ENCODE data around the gene MGAT4B.

MGAT4B gene

DNA sequence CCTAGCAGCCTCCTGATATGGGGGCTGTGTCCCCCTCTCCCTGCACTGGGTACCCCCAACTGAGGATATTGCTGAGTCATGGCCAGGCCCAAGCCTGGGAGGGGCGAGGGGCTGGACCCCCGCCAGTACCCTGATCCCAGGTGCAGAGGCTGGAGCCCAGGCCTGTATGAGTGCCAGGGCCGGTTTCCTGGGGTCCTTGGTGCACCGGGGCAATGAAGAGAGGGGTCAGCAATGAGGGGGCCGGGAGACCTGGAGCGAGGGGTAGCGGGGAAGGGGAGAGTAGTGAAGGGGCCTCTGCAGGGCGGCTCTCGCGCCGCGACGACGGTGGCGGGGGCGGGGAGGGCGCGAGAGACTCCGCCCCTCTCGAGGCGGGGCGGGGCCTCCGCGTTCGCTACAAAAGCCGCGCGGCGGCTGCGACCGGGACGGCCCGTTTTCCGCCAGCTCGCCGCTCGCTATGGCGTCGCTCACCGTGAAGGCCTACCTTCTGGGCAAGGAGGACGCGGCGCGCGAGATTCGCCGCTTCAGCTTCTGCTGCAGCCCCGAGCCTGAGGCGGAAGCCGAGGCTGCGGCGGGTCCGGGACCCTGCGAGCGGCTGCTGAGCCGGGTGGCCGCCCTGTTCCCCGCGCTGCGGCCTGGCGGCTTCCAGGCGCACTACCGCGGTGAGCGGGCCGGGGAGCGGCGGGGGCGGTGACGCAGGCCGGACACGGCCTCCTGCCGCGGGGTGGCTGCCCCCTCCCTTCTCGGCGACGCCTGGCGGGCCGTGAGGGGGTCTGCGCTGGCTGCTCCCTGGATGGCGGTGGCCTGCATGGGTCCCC, 14.0 kb upstream of the MGAT4B start, which contains the start of gene SQSTM1:
TSS of gene SQSTM1 (plus strand) at position 423 of the 815 bp plus-strand sequence. CDS start at position 455, 32 bp downstream.
- TF ChIP-seq NFIC (IDR thresholded peaks at IDR 0.05) (peak; percentile 54), CREB1 (IDR thresholded peaks at IDR 0.05; ENCODE audit: low read depth) (no peak), TCF12 (IDR thresholded peaks at IDR 0.05; ENCODE audit: low read depth) (peak; percentile 51; the same call in 1 of the 2 replicates), CEBPB (IDR thresholded peaks at IDR 0.05) (no peak), YY1 (IDR thresholded peaks at IDR 0.05; ENCODE audit: low read depth) (peak; percentile 55), RAD21 (IDR thresholded peaks at IDR 0.05; ENCODE audit: low read depth) (no peak), EGR1 (IDR thresholded peaks at IDR 0.05) (peak; percentile 50), EP300 (IDR thresholded peaks at IDR 0.05; ENCODE audit: borderline replicate concordance) (peak; percentile 56; the same call in 1 of the 2 replicates), TAF1 (IDR thresholded peaks at IDR 0.05; ENCODE audit: low read depth) (peak; percentile 84), FOXM1 (IDR thresholded peaks at IDR 0.05; ENCODE audit: borderline replicate concordance, low read depth) (no peak), TEAD4 (IDR thresholded peaks at IDR 0.05) (no peak), ZBTB7A (IDR thresholded peaks at IDR 0.05; ENCODE audit: low read depth) (peak; percentile 96; the same call in 1 of the 2 replicates)
- TF ChIP-seq, protein P1, sequence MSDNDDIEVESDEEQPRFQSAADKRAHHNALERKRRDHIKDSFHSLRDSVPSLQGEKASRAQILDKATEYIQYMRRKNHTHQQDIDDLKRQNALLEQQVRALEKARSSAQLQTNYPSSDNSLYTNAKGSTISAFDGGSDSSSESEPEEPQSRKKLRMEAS (IDR thresholded peaks at IDR 0.05) = no peak; the same call in 1 of the 2 replicates
- TF ChIP-seq, protein P2, sequence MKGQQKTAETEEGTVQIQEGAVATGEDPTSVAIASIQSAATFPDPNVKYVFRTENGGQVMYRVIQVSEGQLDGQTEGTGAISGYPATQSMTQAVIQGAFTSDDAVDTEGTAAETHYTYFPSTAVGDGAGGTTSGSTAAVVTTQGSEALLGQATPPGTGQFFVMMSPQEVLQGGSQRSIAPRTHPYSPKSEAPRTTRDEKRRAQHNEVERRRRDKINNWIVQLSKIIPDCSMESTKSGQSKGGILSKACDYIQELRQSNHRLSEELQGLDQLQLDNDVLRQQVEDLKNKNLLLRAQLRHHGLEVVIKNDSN (IDR thresholded peaks at IDR 0.05) = no peak
- TF ChIP-seq, protein P3, sequence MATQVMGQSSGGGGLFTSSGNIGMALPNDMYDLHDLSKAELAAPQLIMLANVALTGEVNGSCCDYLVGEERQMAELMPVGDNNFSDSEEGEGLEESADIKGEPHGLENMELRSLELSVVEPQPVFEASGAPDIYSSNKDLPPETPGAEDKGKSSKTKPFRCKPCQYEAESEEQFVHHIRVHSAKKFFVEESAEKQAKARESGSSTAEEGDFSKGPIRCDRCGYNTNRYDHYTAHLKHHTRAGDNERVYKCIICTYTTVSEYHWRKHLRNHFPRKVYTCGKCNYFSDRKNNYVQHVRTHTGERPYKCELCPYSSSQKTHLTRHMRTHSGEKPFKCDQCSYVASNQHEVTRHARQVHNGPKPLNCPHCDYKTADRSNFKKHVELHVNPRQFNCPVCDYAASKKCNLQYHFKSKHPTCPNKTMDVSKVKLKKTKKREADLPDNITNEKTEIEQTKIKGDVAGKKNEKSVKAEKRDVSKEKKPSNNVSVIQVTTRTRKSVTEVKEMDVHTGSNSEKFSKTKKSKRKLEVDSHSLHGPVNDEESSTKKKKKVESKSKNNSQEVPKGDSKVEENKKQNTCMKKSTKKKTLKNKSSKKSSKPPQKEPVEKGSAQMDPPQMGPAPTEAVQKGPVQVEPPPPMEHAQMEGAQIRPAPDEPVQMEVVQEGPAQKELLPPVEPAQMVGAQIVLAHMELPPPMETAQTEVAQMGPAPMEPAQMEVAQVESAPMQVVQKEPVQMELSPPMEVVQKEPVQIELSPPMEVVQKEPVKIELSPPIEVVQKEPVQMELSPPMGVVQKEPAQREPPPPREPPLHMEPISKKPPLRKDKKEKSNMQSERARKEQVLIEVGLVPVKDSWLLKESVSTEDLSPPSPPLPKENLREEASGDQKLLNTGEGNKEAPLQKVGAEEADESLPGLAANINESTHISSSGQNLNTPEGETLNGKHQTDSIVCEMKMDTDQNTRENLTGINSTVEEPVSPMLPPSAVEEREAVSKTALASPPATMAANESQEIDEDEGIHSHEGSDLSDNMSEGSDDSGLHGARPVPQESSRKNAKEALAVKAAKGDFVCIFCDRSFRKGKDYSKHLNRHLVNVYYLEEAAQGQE (IDR thresholded peaks at IDR 0.05; ENCODE audit: low read depth) = no peak

DNA sequence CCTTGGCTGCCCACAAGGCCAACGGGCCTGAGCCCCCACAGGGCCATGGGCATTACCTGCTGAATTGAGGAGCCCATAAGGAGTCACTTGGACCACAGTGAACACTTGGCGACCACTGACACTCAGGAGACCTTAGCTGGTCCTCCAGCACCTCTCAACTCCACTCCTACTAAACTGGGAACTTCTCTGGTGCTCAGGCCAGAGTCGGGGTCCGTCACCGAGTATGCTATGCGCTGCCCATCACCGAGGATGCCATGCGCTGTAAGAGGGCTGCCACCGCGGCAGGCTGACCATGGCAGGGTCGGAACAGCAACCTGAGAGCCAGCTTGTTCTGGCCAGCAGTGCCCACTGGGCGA, 13.4 kb upstream of the MGAT4B start:
- TF ChIP-seq YY1 (IDR thresholded peaks at IDR 0.05; ENCODE audit: low read depth) (no peak), ZBTB7A (IDR thresholded peaks at IDR 0.05; ENCODE audit: low read depth) (no peak), TEAD4 (IDR thresholded peaks at IDR 0.05) (no peak), RAD21 (IDR thresholded peaks at IDR 0.05; ENCODE audit: low read depth) (no peak), NFIC (IDR thresholded peaks at IDR 0.05) (no peak)

DNA sequence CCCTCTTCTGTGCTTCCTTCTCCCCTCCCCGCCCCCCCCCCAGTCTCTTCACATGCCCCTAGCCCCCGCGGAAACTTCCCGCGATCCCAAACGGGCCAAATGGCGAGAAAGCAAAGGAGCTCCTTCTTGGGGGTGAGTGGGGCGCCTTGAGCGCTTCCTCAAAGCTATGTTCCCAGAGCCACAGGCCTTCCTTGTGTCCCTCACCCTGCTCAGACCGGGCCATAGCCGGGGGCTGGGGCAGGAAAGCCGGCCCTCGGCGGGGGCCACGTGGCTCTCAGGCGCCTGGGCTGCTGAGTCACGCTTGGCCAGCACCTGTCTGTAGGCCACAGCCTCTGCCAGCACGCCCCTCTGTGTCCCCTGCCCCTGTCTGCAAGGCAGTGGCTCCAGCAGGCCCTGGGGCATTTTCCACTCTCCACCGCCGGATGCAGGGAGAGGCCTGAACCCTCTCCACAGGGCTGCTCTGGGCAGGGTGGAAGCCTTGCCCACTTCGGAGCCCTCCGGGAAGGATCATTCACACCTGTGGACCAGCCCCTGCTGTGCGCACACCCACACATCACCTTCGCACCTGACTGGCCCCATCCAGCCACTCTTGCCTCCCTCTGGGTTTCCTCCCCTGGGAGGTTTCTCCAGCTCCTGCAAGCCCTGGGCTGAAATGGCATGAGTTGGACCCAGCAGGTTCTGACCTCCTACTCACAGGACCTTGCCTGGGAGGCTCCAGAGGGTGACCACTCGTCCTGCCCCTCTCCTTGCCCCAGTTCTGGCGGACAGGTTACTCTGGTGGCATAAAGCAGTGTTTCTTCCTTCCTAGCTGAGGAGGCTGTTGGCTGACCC, 12.8 kb upstream of the MGAT4B start:
- TF ChIP-seq TCF12 (IDR thresholded peaks at IDR 0.05; ENCODE audit: low read depth) = peak; percentile 88
- TF ChIP-seq RAD21 (IDR thresholded peaks at IDR 0.05; ENCODE audit: low read depth) = no peak
- TF ChIP-seq, protein P2 (IDR thresholded peaks at IDR 0.05) = peak; percentile 80
- TF ChIP-seq EGR1 (IDR thresholded peaks at IDR 0.05) = peak; percentile 91
- TF ChIP-seq ZBTB7A (IDR thresholded peaks at IDR 0.05; ENCODE audit: low read depth) = no peak; the same call in 1 of the 2 replicates
- TF ChIP-seq EP300 (IDR thresholded peaks at IDR 0.05; ENCODE audit: borderline replicate concordance) = peak; percentile 60
- TF ChIP-seq CREB1 (IDR thresholded peaks at IDR 0.05; ENCODE audit: low read depth) = no peak
- TF ChIP-seq, protein P1 (IDR thresholded peaks at IDR 0.05) = peak; percentile 98
- TF ChIP-seq, protein P3 (IDR thresholded peaks at IDR 0.05; ENCODE audit: low read depth) = no peak
- peak; percentile 39 for TF ChIP-seq YY1 (IDR thresholded peaks at IDR 0.05; ENCODE audit: low read depth)

DNA sequence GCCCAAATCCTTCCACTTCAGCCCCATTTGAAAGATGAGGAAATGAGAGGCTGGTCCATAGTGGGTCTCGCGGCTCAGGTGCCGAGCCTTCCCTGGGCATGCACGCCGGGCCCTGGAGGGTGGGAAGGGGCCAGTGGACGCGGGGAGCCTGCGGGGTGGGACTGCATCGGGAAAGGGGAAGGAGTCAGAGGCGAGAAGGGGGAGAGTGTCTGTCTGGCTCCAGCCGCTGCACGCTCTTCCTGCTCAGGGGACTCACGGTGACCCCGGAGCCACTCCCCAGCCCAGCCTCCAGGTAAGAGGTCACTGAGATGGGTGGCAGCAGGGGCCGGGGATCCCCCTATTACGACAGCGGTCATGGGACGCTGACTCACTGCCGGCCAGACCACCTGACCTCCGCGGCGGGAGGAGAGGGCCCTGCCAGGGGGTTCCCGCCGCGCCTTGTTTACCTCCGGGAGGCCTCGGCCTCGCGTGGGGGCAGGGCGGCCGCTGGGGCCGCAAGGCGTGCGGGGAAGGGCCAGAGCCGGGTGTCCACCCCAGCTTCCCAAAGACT, 12.2 kb upstream of the MGAT4B start:
- TF ChIP-seq RAD21 (IDR thresholded peaks at IDR 0.05; ENCODE audit: low read depth) (no peak), EGR1 (IDR thresholded peaks at IDR 0.05) (0 out of 2 replicates have a peak, but pooled peaks have one; percentile 28), TEAD4 (IDR thresholded peaks at IDR 0.05) (0 out of 2 replicates have a peak, but pooled peaks have one; percentile 18), YY1 (IDR thresholded peaks at IDR 0.05; ENCODE audit: low read depth) (no peak), NFIC (IDR thresholded peaks at IDR 0.05) (peak; percentile 64), CREB1 (IDR thresholded peaks at IDR 0.05; ENCODE audit: low read depth) (peak; percentile 32; the same call in 1 of the 2 replicates), TCF12 (IDR thresholded peaks at IDR 0.05; ENCODE audit: low read depth) (peak; percentile 78; the same call in 1 of the 2 replicates), ZBTB7A (IDR thresholded peaks at IDR 0.05; ENCODE audit: low read depth) (peak; percentile 64; the same call in 1 of the 2 replicates), TAF1 (IDR thresholded peaks at IDR 0.05; ENCODE audit: low read depth) (peak; percentile 24), EP300 (IDR thresholded peaks at IDR 0.05; ENCODE audit: borderline replicate concordance) (peak; percentile 63; the same call in 1 of the 2 replicates), CEBPB (IDR thresholded peaks at IDR 0.05) (peak; percentile 84), FOXM1 (IDR thresholded peaks at IDR 0.05; ENCODE audit: borderline replicate concordance, low read depth) (no peak)
- TF ChIP-seq, protein P1 (IDR thresholded peaks at IDR 0.05) = no peak
- TF ChIP-seq, protein P3 (IDR thresholded peaks at IDR 0.05; ENCODE audit: low read depth) = no peak
- TF ChIP-seq, protein P2 (IDR thresholded peaks at IDR 0.05) = peak; percentile 94
